HG03097 (cell line): ENCODE results near the gene ARMC6.

Source experiments
- ATAC-seq: cut with Tn5 transposase; IDR thresholded peaks from one replicate; pipeline ENCODE4 v1.9.1; 2021; ENCODE audit not compliant: unreplicated experiment, low FRiP score

Gene ARMC6

GRCh38 chr19:19033426-19034203 lies at the start of gene ARMC6, which contains the start of gene SUGP2:
Gene ARMC6, plus strand, starts transcription at chr19:19033603. Its CDS starts 607 bp downstream, at chr19:19034210.
Gene SUGP2, minus strand, starts transcription at chr19:19033517. Its CDS starts 2,446 bp downstream, at chr19:19031071.
- ATAC-seq, result peak; percentile 68

- no peak for ATAC-seq
Observed at GRCh38 chr19:18984251-18984650, 49.2 kb upstream of the ARMC6 start.

GRCh38 chr19:18985257-18985656 lies 48.1 kb upstream of the ARMC6 start:
- no peak for ATAC-seq

- no peak for ATAC-seq
Observed at GRCh38 chr19:18987456-18987855, 45.9 kb upstream of the ARMC6 start.

GRCh38 chr19:18989316-18989715 lies 44.1 kb upstream of the ARMC6 start:
- ATAC-seq, result no peak

- no peak for ATAC-seq
Observed at GRCh38 chr19:18990128-18990708, 43.2 kb upstream of the ARMC6 start.

- no peak for ATAC-seq
Observed at GRCh38 chr19:18991006-18991405, 42.4 kb upstream of the ARMC6 start.

GRCh38 chr19:18991468-18991867 lies 41.9 kb upstream of the ARMC6 start:
- no peak for ATAC-seq

GRCh38 chr19:18992696-18993095 lies 40.7 kb upstream of the ARMC6 start:
- ATAC-seq, result no peak

- no peak for ATAC-seq
Observed at GRCh38 chr19:18993115-18993514, 40.3 kb upstream of the ARMC6 start.

- ATAC-seq, result no peak
Observed at GRCh38 chr19:18995804-18996241, 37.6 kb upstream of the ARMC6 start.

- no peak for ATAC-seq
Observed at GRCh38 chr19:18996351-18996750, 37.1 kb upstream of the ARMC6 start.

- no peak for ATAC-seq
Observed at GRCh38 chr19:18996796-18997394, 36.5 kb upstream of the ARMC6 start.

GRCh38 chr19:18998276-18998675 lies 35.1 kb upstream of the ARMC6 start:
- ATAC-seq, result no peak

GRCh38 chr19:18999016-18999758 lies 34.2 kb upstream of the ARMC6 start:
- ATAC-seq, result no peak

GRCh38 chr19:18999896-19000620 lies 33.3 kb upstream of the ARMC6 start:
- no peak for ATAC-seq

GRCh38 chr19:19004144-19004543 lies 29.3 kb upstream of the ARMC6 start:
- no peak for ATAC-seq

- ATAC-seq, result no peak
Observed at GRCh38 chr19:19006213-19006612, 27.2 kb upstream of the ARMC6 start.

GRCh38 chr19:19009951-19010350 lies 23.5 kb upstream of the ARMC6 start:
- no peak for ATAC-seq

- ATAC-seq, result no peak
Observed at GRCh38 chr19:19010551-19010950, 22.9 kb upstream of the ARMC6 start.
